DMS153 treated with DMSO at 0.1 percent for 48 hours (cell line): Measurements from ENCODE around the gene IRAK3.

Experiments
- DNase-seq: peaks from one replicate; lab custom pipeline; 2025; ENCODE audit not compliant: unreplicated experiment; lab: John Stamatoyannopoulos, UW

Gene IRAK3

DNA sequence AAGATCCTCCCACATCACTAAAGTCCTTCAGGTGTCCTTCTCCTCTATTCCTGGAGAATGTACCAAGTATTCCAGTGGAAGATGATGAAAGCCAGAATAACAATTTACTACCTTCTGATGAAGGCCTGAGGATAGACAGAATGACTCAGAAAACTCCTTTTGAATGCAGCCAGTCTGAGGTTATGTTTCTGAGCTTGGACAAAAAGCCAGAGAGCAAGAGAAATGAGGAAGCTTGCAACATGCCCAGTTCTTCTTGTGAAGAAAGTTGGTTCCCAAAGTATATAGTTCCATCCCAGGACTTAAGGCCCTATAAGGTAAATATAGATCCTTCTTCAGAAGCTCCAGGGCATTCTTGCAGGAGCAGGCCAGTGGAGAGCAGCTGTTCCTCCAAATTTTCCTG lies 58.7 kb downstream of the IRAK3 start:
- no peak for DNase-seq

DNA sequence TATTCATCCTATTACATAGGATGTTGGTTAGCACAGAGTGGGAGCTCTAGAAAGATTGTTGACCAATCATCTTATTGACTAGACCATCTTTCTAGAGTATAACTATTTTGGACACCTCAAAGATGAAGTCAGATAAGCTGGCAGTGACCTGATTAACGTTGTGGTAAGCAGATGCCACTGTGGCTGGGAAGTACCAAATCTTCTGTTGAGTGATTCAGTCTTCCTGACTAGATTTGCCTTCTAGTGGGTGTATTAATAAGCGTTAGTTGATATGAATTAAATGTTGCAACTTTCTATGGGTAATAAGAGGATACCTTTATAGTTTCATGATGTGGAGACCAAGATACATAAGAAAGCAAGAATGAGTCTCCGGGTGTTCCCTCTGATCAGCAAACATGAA lies 62.0 kb downstream of the IRAK3 start:
- no peak for DNase-seq

DNA sequence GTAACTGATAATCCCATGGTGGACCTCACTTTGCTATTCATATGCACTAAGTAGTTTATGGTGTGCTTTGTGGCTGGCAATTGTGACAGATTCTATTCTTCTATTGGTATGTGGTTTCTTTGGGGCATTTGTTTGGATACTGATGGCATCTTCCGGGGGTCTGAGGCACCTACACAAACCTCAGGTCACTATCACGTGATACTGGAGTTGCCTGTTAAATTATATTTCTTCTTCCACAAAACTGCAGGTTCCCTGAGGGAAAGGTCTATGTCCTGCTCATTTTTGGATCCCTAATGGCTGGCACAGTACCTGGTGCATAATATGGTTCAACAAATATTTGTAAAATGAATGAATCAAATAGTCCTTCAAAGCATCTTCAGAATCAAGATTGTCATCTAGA lies 63.8 kb downstream of the IRAK3 start:
- no peak for DNase-seq

DNA sequence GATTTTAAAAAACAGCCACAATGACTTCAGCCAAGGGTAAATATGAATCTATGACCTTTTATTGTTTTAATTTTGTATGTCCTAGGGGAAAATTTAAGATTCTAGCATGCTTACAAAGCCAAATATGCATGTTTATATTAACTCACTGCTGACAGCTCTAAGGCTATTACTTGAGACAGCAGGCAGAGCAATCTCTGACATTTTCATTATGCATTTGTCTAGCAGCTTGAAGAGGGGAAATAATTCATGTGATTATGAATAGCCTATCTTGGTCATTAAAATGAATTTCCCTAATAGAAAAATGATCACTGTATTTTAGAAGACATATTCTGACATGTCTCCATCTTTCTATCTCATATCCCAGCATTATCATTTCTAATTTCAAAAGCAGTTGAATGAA lies 66.7 kb downstream of the IRAK3 start:
- no peak for DNase-seq

DNA sequence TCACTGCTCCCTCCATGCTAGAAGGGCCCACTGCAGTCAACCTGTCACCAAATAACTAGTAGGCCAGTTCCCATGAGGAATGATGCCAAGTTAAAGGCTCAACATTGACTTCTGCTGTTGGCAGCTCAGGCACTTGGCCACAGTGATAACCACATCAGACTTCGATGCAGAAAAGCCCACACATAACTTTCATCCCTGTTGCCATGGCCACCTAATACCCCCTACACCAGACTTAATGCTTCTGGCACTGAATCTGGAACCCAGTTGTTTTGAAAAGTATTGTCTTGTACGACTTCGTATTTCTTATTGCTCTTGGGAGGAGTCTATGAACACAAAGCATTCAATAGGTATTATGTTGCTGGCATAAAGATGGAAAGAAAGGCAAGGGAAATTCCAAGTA lies 69.0 kb downstream of the IRAK3 start:
- DNase-seq, result no peak

DNA sequence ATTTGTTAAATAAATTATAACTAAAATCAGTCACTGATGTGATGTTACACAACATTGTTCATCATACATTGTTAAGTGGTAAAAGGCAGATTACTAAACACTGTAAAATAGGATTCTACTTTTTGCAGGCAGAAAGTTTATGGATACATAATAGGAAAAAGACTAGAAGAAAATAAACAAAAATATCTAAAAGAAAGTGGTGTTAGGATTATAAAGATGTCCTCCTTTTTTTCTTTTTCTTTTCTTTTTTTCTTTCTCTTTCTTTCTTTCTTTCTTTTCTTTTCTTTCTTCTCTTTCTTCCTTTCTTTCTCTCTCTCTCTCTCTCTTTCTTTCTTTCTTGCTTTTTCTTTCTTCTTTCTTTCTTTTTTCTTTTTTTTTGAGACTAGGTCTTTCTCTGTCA lies 73.7 kb downstream of the IRAK3 start:
- DNase-seq, result no peak

DNA sequence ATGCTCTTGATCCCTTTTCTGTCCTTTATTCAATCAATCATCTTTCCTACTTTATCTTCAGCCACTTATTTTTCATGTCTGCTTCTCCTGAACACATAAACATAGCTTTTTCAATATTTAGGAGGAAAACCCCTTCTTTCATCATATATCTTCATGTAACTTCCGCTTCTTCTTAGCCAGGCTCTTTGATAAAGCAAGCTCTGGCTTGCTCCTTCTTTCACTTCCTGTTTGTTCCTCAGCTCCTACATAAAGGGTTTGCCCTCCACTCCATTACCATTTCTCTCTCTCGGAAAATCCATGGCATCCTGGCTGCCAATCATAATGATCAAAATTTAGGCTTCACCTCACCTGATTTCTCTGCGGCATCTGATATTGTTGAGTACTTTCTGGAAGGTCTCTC lies 79.5 kb downstream of the IRAK3 start:
- no peak for DNase-seq

DNA sequence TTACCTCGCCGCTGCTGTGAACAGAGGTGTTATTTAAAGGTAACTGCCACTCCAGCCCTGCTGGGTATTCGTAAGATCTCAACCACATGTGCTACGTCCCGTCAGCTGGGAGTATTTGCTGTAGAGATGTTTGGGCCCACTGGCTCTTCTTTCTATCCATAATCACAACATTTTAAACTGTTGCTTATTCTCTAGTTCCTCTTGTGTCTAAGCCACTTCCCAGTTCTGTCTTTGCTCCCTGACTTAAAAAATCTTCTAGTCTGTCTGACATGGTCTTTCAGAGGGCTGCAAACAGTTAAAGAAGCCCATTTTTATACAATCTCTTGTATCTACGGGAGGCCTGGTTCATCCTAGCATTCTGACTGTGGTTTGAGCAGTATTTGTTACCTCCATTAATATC lies 80.1 kb downstream of the IRAK3 start:
- no peak for DNase-seq

DNA sequence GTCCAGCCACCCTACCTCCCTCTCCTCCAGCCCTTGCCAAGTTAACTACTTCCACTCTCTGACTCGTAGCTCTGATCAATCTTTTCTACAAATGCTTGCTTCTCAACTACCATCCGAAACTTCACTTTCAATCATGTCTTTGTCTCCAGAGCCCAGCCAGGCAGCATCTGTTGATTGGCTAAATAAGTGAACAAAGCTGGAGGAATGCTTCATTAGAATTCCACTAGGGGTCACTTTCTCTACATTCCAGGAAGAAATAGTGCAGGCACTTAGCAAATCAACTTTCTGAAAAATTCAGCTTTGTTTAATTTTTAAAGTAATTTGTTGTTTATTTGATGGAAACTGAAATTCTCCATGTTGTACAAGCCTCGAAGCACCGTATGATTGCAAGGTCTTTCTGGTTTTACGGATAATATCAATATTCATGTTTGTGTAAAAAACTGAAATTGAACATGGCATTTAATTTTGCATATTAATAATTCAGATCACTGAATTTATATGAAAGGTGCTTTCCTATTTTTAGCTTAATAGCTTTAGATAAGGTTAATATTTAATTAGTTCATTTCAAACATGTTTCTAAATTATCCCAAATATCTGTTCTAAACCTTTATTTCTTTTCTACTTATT lies 80.9 kb downstream of the IRAK3 start:
- DNase-seq, result peak; percentile 16

DNA sequence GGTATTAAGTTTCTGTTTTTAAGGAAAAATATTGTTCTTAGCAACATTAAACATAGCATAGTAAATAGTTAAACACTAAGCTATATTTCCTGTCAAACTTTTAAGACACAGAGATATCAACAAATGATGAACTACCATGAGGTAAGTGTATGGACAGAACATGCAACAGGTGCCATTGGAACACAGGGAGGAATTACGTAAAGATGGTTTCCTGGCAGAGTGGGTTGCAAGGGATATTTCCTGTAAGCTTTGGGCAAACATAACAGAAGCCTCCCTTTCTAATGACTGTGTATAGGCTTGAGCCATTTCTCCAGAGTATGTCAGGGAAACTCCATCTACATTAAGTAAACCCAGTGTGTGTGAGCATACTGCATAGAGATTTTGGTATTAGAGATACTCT lies 81.6 kb downstream of the IRAK3 start:
- DNase-seq, result no peak

DNA sequence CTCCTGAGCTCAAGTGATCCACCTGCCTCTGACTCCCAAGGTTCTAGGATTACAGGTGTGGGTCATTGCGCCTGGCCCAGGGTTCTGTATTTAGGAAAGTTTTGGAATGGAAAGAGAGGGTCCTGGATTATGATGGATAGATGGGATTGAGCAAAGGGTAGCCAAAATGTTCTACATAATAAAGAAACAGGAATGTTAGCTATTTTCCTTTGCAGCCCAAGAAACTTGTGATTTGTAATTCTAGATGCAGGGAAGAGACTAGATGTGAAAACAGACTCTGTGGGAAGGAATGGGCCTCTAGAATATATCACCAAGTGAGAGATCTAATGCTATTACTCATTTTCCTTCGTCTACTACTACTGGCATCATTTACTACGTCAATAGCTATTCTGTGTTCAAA lies 83.6 kb downstream of the IRAK3 start:
- no peak for DNase-seq

DNA sequence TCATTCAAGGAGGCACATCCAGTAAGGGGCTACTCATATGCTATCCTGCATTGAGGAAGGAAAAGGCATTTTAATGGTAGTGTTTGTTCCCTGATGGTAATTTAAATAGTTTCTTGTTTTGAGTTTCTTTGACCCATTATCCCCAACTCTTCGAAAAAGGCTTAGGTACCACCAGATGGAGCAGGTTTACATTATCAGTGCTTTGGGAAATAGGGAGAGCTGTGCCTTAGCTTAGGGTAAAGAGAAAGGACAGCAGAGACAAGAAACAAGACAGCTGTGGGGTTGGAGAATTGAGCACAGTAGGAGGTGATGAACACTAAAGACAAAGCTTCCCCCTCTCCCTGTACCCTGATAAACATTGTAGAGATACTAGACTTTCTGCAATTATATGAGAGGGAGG lies 84.1 kb downstream of the IRAK3 start:
- DNase-seq, result no peak

DNA sequence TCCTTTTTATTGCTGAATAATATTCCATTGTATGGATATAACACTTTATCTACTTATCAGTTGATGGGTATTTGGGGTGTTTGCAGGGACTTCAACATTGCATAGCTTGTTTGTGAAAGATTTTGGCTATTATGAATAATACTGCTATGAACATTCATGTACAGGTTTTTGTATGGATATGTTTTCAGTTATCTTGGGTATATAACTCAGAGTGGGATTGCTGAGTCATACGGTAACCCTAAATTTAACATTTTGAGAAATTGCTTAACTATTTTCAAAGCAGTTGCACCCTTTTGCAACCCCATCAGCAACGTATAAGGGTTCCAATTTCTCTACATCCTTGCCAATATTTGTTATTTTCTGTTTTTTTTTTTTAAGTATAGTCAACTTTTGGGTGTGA lies 86.0 kb downstream of the IRAK3 start:
- no peak for DNase-seq

DNA sequence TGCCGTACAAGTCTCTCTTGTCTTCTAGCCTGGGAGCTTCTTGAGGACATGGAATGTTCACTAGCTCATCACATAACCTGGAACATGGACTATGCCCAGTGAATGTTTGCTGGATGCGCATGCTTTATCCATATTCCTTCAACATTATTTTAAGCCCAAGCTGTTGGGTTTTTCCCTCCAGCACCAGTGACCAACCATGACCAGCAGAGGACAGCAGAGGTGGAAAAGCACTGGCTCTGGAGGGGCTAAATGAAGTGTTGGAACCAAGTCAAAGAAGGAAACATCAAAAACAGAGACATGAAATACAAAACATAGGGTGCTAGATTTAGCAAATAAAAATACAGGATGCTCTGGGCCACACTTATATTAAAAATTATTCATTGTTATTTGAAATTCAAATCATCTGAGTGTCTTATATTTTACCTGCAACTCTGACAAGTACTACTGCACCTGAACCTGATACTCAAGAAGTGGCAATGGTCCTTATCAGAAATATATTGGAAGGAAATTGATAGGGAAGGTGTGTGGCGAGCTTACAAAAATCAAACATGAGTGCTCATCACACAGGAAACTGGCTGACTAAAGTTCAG lies 90.2 kb downstream of the IRAK3 start:
- DNase-seq, result no peak

DNA sequence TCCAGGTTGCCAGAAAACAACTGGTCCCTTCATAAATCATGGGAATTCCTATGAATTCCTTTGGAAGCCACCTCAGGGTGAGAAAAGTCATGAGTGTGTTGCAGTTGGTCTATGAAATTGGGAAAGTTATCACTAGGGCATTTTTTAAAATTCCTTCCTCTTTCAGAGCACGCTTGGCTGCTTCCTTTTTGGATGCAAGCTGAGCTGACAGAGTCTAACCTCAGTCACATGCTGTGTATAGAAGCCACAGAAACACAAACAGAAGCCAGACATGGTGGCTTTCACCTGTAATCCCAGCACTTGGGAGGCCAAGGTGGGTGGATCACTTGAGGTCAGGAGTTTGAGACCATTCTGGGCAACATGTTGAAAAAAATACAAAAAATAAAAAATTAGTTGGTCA lies 91.5 kb downstream of the IRAK3 start:
- no peak for DNase-seq

DNA sequence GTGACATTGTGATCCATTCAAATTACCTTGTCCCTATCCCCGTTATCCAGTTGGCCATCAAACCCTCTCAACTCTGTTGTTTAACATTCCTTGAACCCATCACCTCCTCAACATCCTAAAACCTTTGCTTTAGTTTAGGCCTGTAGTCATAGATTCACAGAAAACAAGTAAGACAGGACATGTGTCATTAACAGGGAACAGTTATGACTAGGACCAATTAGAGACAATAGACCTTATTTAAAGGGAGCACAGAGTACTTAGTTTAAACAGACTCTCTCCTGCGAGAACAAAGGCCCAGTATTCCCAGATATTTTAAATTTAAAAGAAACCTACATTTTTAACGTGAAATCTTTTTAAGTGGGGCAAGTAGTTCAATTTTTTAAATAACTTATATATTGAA lies 93.2 kb downstream of the IRAK3 start:
- DNase-seq, result no peak

DNA sequence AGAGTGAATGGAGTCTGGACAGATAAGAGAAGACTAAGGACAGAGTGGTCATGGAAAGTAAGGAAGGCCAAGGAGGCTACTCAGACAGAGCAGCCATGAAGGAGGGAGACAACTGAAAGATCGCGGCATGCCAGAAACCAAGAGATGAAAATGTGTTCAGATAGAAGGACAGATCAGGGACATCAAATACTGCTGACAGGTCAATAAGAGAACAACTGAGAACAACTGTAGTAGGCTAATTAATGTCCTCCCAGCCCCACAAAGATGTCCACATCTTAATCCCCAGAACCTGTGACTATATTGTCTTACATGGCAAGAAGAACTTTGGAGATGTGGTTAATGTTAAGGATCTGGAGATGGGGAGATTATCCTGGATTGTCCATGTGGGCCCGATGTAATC lies 98.3 kb downstream of the IRAK3 start:
- no peak for DNase-seq

DNA sequence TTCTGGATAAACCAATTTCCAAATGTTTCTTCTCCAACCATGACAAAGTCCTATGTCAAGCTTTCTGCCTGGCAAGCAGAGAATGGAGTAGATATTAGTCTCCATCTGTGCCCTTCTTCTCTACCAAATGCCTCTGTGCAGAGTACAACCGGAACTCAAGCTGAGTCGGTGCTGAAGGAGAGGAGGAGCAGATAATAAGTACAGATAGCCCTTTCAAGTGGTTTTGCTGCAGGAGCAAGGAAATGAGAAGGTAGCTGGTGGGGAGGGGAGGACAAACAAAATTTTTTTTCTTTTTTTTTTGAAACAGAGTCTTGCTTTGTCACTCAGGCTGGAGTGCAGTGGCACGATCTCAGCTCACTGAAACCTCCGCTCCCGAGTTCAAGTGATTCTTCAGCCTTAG lies 99.1 kb downstream of the IRAK3 start:
- no peak for DNase-seq

DNA sequence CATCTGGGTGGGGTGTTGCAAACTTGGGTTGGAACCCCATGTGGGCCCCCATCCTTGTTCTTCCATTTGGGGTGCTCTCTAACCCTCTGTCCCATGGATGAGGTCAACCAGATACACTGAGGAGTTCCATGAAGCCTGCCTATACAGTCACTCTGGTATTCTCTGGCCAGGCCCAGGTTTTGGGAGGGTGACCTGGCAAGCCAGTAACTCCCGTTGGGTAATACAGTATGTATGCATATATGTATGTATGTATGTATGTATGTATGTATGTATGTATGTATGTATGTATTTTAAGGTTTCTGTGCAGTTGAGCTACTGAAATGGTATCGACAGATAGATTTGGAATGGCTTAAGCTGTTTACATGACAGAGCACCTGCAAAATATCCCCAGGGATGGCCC lies 100.5 kb downstream of the IRAK3 start:
- DNase-seq, result no peak

DNA sequence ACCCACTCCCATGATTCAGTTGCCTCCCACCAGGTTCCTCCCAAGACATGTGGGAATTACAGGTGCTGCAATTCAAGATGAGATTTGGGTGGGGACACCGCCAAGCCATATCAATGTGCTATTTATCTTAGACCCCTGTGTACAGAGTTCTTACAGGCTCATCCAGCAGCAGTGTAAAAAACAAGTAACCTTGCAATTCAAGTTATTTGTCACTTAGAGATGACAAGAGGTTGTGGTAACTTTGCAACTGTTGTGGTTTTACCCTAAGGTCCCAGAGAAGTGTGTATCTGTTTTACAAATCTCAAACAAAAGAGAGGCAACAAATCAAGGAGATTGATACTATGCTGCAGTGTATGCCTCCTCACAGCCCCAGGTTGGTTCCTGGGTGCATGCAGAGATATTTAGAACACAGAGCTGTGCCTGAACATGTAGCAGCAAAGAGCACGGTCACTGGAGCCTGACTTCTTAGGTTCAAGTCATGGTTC lies 101.7 kb downstream of the IRAK3 start:
- no peak for DNase-seq

DNA sequence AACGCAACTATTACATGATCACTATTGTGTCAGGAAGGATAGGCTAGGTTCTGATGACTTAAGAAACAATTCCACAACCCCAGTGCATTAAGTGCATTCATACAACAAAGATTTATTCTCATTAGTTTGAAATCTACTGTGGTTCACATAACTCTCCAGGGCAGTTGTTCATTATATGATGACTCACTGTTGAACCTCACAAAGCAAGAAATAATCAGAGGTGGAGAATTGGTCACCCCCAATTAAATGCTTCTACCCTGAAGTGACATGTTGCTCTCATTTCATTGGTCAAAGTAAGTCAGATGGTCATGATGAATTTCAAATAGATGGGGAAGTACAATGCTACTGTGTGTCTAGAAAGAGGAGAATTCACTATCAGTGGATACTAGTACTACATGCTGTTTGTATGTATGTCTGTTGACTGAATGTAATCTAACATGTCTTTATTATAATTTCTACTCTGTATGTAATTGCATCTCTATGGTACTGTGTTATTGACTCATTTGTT lies 107.2 kb downstream of the IRAK3 start:
- DNase-seq, result no peak

DNA sequence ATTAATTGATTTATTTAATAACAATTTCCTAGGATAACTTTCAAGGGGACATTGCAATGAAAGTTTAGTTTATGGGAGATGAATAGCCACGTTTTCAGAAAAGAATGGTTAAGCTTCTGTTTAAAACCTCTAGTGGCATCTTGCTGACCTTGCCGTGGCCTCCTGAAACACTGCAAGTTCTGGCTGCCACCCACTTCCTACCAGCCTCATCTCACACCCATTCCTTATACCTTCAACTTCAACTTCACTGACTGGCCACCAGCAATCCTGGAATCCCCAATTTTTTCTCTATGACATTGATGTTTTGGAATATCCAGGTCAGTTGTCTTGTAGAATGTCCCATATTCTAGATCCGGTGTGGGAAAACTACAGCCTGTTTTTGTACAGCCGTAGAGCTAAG lies 108.1 kb downstream of the IRAK3 start:
- no peak for DNase-seq

DNA sequence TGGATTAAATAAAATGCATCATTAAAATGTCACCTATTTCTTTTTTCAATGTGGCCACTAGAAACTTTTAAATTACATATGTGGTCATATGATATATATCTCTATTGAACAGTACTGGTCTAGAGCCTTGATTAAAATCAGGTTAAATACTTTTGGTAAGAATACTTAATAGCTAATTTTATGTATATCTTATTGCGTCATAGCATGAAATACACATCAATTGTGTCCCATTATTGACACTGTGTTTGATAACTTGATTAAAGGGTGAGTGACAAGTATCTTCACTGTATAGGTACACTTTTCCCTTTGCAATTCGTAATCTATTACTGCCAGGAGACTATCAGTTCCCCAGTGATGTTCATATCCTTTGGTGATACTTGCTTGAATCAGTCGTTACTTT lies 108.9 kb downstream of the IRAK3 start:
- no peak for DNase-seq
